NCI-H524 (cell line): ENCODE measurements around the gene MCM9.

Experiments
- DNase-seq, 2 experiments: peaks; one replicate each; lab custom pipeline; 2025; lab: John Stamatoyannopoulos, UW

MCM9 gene

DNA sequence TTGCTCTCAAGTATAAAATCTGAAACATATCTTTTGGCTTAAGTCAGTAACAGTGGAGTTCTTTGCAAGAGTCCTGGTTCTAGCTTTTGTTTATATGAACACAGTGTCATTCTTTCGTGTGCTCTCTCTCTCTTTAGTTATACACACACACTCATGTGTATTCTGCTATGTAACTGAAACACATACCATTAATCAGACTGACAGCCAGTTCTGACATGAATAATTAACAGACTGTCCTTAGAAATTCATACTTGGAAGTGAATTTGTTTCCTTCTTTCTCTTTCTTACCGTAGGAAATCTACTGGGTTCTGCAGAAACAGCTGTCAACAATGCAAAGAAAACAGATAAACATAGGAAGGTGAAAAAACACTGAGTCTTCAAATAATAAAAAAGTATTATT lies 2.5 kb downstream of the MCM9 start:
- no peak for DNase-seq

DNA sequence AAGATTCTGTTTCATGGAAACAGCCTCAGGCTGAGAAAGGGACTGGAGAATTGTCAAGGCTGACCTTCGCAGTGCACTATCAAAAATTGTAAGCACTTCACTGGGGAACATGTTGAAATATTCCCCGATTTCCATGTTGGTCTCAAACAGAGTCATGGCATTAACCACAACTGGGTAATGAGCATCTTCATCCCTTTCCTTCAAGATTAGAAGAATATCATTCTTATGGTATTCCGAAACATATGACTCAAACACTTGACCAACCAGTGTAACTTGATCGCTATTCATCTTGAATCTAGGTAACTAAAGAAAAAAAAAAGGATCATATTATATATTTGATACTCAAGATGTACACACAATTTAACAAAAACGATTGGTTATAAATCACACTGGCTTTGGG lies 3.5 kb downstream of the MCM9 start:
- no peak for DNase-seq

DNA sequence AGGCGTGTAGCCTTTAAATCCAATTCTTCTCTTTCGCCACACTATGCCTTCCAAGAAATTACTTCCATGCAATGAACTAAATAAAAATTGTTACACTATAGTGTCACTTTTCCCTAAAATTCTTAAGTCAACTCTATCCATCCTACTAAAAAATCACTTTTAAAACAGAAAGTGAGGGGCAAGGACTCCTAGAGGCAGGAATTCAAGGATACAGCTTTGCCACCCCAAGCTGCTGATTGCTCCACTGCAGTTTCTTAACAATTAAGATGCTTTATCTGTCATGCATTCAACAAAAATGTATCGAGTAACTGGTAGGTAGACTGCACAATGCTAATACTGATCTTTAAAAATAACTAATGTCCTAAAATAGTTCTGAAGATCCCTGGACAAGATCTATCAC lies 4.3 kb downstream of the MCM9 start:
- no peak for DNase-seq

DNA sequence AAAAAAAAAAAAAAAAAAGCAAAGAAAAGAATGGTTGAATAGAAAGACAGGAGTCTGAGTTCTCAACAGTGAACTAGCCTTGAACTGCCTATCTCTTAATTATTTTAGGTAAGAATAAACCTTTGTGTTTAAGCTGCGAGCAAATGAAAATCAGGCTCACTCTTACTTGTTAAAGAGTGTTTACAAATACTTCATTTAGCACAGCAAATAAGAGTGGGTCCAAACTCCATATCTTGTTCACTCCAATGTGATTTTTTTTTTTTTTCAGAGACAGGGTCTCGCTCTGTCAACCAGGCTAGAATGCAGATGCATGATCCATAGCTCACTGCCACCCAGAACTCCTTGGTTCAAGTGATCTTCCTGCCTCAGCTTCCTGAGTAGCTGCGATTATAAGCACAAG lies 11.9 kb downstream of the MCM9 start:
- DNase-seq, result no peak

DNA sequence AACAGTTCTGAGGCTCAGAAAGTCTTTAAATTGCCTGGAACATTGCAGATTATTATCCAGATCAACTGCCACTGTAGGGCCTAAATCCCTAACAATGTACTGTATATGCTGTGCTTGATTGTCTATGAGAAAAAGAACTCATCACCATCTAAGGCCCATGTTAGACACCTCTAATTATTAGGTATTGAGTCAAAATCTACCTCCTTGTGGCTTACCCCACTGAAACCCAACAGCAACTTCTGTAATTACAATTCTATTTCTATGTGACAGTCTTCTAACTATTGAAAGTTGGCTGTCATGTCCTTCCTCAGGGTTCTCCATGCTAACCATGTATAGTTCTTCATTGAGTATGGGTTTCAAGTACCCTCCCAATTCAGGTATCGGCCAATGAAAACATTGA lies 13.9 kb downstream of the MCM9 start:
- DNase-seq, result no peak

DNA sequence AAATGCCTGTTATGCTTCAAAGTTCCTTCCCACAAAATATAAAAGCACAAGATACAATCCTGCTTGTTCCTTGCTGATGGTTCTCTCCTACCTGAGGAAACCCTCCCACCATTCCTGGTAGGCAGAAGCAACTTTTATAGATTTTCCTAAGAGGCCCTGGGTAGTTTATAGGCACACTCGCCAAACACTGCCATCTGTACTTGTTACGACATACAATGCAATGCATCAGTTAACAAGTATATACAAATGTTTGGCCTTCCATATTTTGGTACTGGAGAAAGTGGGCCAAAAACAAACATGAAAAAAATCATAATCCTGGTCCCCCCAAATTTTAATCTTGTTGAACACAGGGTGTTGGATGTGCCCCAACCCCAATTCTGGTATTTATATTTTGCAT lies 16.6 kb downstream of the MCM9 start:
- DNase-seq, result no peak

DNA sequence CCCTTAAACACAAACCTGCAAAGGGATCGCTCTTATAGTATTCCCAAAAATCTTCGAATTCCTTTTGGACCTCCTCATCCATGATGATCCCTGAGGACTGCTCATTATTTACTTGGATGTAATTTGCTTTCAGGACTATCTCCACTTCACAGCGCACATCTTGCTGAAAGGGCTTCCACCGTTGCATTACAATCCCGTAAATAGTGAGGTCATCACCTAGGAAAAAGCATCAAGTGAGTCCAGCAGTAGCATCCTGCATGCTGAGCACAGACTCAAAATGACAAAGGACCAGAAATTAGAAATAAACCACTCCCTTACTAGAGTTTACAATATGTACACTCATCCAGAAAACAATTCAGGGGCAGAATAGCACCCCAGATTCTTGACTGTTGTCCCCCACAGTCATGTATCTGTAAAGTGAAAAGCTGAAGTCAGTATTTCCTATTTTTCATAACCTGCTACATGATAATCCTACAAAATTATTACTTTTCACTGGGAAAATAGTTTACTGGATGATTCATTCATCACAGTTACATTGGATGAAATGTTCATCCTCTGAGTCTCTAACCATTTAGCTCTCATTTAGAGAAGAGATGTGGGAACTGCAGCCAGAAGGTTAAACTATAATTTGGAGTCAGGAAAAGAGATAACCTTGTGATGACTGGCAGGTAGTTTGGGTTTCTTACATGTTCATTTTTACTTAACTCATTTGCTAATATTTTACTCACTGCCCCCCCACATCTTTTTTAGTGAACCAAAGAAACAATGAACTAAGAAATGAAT lies 17.2 kb downstream of the MCM9 start:
- DNase-seq, result no peak

DNA sequence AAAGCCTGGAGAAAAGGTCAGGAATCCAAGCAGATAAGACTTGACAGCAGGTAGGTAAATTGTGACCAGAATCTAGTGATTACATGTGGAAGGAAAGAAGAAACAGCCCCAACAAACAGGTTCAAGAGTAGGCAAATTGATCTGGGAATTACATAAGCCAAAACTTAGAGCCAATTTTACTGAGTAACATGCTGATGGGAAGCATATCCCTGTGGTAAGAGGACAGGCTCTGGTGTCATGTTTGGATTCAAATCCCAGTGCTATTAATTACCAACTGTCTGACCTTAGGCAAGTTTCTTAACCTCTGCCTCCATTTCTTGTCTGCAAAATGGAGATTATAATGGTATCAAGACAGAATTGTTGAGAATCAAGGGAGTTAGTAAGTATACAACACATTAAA lies 20.4 kb downstream of the MCM9 start:
- DNase-seq, result no peak

DNA sequence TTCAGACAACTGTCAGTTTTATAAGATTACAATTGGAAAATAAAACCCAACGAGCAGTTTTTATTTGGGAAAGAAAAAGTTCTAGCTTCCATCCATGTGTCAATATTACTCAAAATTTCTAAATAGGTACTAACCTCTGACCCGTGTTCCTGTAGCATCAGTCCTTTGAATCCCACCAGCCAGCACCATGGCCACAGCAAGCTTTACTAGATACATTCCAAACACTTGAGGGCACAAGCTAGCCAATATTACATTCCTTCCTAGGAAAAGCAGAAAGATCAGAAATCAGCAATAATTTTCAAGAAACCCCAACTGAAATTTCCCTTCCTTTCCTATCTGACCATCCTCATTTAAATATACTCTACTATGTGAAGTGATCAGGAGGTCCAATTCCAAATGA lies 21.8 kb downstream of the MCM9 start:
- DNase-seq, result peak in 1 of 2 experiments; percentile 40

DNA sequence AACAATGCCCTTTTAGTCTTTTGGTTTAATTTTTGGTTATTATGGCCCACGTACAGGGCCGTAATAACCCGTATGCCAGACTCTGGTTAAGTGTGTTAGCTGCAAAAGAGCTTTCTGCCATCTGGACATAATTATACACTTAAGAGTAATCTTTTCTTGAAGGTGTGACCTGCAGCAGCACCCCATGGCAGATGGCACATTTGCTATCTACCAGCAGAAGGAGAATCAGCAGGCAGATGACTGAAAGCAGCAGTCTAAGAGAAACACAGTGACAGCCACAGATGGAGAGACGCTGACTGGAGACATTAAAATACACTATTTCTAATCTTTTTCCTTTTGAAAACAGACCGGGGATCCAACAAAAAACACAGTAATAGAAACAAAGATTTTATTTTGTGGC lies 22.3 kb downstream of the MCM9 start:
- peak; percentile 91 to 98 for DNase-seq

DNA sequence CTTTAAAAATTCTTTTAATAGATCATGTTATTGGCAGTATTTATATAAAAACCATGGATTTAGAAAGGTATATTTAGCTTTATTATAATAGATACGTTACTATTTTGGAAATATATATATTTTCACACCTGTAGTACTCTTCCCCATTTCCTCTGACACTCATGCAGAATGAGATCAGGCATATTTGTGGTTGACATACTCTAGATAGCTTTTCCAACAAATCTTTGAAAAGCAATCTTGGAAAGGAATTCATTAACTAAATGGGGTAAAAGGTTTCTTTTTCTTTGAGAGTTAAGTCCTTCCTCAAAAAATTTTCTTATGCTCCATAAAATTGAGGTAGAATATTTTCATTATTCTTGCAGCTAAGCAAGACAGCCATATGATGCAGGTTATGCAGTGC lies 26.5 kb downstream of the MCM9 start:
- DNase-seq, result no peak

DNA sequence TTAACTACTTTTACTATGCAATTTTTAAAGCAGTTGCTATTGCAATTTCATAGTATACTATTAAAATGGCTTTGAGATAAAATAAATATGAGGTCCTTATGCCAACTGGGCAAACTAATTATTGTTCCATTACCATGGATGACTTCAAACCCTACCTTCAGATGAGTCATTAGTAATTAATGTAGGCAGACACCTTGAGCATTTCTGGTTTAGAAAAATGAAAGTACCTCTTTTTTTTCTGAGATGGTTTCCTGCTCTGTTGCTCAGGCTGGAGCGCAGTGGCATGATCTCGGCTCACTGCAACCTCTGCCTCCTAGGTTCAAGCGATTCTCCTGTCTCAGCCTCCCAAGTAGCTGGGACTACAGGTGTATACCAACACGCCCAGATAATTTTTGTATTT lies 29.1 kb downstream of the MCM9 start:
- DNase-seq, result no peak

DNA sequence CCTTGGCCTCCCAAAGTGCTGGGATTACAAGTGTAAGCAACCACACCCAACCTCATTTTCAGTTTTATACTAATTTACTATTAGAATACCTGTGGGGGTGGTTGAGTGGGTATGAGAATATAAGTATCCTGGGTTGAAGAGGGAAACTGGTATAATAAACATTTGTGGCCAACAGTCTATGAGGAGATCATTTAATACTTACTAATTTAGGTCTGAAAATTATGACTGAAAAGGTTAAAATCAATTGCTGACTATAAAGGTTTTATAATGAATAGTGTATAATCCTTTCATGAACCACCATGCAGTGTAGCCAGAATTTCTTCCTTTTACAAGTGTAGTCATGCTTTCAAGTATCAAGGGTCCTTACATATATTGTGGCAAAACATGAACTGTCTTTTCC lies 29.9 kb downstream of the MCM9 start:
- no peak for DNase-seq

DNA sequence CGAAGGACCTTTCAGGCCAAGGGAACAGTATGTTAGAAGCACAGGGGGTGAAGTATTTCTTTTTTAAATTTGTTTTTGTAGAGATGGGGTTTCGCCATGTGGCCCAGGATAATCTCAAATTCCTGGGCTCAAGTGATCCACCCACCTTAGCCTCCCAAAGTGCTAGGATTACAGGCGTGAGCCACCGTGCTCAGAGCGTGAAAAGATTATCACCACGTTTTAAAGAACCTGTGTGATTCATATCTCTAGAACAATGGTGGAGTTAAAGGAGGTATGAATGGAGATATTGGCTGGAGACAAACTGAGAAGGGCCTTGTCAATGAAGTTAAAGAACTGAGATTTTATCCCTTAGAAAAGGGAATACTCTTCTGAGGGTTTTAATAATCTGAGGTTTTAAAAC lies 31.3 kb downstream of the MCM9 start:
- no peak for DNase-seq

DNA sequence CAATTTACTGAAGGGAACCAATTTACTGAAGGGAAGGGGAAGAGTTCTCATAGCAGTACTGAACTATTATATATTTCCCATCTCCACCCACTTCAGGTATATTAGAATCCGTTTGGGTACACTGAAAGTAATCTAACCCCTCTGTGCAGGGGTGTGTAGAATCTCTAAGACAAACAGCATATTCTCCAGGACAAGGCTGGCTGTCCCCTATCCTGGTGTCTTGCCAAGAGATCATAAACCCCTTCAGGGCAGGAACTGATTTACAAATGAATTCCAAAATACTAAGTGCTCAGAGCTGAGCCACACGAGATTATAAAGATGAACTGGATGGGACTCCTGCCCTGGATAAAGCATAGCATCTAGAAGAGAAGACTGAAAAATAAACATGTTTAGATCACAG lies 31.8 kb downstream of the MCM9 start:
- no peak for DNase-seq

DNA sequence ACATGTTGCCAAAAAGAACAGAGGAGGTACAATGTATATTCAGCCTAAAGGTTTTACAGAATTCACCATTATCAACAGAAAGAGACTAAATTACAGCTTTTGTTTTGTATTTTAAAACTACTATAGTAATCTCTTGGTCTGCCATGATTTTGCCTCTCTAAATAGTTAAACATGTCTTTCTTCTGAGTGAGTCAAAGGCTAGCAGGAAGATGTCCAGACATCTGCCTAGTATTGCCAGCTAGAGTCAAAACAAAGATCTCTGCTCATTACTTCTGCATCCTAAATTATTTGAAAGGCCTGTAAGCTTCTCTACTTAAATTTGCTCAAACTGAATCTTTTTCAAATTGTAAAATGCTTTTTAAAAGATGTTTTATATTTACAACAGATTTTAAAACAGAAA lies 32.2 kb downstream of the MCM9 start:
- DNase-seq, result no peak

DNA sequence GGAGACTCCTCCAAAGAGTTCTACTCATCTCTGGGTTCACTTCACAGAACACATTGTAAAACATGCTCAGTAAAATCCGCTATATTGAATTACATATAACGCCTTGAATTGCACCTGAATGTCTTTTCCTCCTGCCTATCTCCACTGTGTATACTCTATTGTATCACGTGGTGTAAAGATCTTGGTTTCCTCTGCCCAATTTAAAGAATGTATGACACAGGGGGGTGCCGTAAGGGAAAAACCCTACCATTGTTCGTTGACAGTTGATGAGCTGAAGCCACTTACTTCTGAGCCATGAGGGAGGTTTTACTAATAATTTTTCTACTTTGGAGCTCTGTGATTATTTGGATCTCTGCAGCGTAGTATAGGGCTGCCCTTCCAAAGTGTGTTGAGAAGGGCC lies 35.0 kb downstream of the MCM9 start:
- DNase-seq, result no peak

DNA sequence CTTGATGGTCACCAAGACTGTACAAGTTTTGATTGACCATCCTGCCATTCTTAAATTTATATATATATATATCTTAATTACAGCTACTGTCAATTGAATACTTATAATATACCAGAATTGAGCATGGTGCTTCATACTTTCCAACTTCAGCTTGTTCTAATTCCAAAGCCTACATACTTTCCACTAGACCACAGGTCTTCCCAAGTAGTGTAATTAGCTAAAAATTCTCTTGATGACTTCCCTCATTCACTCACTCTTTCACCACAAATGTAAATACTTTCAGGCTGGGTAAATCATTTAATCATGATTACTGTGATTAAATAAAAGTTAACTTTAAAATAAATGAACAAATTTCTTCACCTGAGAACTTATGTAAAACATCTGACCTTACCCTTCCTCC lies 37.6 kb downstream of the MCM9 start:
- DNase-seq, result no peak

DNA sequence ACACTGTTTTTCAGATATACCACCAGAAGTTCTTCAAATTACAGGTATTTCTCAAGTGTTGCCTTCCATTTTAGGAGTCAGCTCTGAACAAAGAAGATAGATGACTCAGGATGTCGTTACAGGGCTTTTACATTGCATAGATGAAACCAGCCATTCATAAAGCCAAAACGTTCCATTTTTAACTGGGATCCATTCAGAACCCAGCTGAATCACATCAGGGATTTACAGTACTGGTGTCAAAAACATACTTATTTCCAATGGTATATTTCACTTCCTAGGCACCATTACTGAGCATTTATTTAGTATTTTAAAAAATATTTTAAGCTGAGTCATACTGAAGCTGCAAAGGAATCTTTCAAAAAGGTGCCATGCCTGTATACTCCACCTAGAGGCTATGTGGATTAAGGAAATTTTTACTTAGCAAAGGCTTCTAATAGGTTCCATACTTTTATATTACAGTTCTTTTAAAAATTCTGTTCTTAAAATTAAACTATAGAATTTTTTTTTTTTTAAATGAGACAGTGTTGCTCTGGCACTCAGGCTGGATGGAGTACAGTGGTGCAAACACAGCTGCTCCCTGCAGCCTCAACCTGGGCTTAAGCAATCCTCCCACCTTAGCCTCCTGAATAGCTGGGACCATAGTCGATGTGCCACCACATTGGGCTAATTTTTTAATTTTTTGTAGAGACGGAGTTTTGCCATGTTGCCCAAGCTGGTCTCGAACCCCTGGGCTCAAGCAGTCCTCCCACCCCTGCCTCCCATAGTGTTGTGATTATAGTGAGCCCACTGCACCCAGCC lies 38.4 kb downstream of the MCM9 start:
- peak in 1 of 2 experiments; percentile 49 for DNase-seq

DNA sequence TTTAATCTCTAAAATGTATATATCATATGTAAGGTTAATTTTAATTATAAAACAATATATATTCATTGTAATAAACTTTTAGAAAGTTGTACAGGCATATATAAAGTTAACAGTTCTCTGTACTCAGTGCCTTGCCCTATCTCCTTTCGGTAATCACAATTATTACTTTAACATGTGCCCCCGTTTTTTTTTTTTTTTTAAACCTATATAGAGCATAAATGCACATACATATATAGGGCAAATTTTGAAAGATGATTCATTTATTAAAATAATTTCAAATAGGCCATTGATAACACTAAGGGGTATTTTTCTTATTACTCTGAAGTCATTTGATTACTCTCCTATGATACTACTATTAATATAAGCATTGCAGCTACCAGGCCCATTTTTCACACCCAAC lies 39.1 kb downstream of the MCM9 start:
- DNase-seq, result no peak

DNA sequence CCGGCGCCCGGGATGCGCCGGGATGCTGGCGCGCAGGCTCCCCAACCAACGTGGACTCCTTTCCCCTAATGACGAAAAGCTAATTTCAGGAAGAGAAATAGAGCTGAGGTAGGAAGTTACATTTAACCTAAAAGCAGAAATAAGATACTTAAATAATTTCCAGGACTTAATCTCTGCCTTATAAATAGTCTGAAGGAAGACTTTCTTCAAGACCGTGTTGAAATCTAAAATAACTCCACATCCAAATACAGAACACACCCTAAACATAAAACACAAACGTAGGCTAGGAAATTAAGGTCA lies 39.7 kb downstream of the MCM9 start:
- no peak for DNase-seq

DNA sequence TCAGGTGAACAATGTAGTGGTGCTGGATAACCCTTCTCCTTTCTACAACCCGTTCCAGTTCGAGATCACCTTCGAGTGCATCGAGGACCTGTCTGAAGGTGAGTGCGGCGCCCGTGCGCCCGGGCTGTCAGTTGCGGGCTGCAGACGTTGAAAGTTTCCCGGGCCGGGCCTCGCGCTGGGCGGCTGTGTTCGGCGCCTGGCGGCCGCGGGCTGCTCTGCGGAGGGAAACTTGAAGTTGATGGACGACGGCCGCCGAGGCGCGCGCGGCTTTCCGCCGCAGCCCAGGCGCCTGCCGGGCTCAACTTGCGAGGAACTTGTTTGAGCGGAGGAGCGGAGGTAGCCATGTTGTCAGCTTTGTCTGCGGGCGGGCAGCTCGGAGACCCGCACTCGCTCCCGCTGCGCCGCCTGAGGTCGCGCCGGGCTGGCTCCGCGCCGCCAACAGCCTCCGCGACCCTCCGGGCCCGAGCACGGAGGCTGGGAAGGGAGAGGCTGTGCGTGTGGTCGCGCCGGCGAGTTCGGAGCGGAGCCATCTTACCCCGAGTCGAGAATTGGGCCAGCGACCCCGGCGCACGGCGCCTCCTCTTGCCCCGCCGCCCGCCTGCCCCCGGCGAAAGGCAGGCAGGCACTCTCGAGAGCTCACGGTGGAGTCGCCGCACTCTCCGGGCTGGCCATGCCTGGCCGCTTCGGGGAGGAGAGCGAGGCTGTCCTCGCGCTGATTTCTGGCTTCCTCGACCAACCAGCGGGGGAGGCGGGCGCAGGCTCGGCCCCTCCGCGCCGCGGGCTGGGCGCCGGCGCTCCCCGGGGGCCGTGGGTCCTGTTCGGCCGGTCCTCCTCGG lies 40.3 kb downstream of the MCM9 start:
- peak in 1 of 2 experiments; percentile 38 for DNase-seq
